BLaER1 (cell line): ENCODE measurements around the gene CPLX1.

Experiments
- H3K27ac ChIP-seq: shearing (Covaris generic); formaldehyde crosslinking; 2 replicates; pipeline ENCODE4 v1.8.1; 2022
- H3K27me3 ChIP-seq: shearing (Covaris generic); formaldehyde crosslinking; 2 replicates; pipeline ENCODE4 v1.8.1; 2022
- H3K36me3 ChIP-seq: shearing (Covaris generic); formaldehyde crosslinking; 2 replicates; pipeline ENCODE4 v1.8.1; 2022
- H3K4me1 ChIP-seq: shearing (Covaris generic); formaldehyde crosslinking; 2 replicates; pipeline ENCODE4 v1.8.1; 2022
- H3K4me2 ChIP-seq: shearing (Covaris generic); formaldehyde crosslinking; 2 replicates; pipeline ENCODE4 v1.8.1; 2022
- H3K4me3 ChIP-seq: shearing (Covaris generic); formaldehyde crosslinking; 2 replicates; pipeline ENCODE4 v1.8.1; 2022
- H3K9ac ChIP-seq: shearing (Covaris generic); formaldehyde crosslinking; 2 replicates; pipeline ENCODE4 v1.8.1; 2022
- H3K9me3 ChIP-seq: shearing (Covaris generic); formaldehyde crosslinking; 2 replicates; pipeline ENCODE4 v1.8.1; 2022
- H4K20me1 ChIP-seq: shearing (Covaris generic); formaldehyde crosslinking; 2 replicates; pipeline ENCODE4 v1.8.1; 2022
- Cebpa-rat ChIP-seq: shearing (Covaris generic); IDR thresholded peaks from 2 replicates; pipeline ENCODE4 v1.8.1; 2022

Gene CPLX1

GRCh38 chr4:788636-789297 is 37.2 kb downstream of the CPLX1 start:
- Histone ChIP-seq H4K20me1 (no peaks in the 10 kb centered on the region; the same call in 1 of the 2 replicates), H3K4me1 (peaks cover 31% of the 10 kb centered on the region), H3K4me2 (no peak overlapping the region), H3K27ac (no peak overlapping the region), H3K9ac (no peak overlapping the region), H3K27me3 (peaks cover 32% of the 10 kb centered on the region), H3K9me3 (no peaks in the 10 kb centered on the region), H3K36me3 (no peaks in the 10 kb centered on the region), H3K4me3 (no peak overlapping the region)
- TF ChIP-seq Cebpa-rat: no peak

DNA sequence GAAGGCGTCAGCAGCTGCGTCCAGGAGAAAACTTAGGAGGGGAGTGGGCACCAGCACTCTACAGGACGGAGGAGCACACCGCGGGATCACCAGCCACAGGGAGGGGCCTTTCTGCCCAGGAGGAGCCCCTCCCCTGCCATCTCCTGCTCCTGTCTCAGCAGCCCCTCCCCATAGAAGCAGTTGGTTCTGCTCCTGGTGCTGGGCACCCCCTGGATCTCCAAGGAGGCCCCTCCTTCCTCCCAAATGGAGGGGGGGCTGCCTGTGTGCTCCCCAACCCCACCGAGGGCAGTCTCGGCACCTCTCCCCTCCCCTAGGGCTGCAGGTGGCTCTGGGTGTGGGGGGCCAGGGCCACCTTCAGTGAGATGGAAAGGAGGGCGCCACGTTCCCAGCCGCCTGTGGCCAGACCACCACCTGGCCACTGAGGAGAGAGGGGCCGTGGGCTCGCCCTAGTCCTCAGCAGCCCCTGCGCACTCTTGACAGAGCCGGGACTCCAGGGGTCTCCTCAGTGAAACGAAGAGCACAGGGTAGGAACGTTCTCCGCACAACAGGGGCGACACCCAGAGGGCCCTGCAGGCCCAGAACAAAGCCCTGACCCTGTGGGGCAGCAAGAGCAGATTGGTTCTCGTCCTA is 37.8 kb downstream of the CPLX1 start:
- no peak overlapping the region for H3K27ac ChIP-seq

GRCh38 chr4:787561-787981 is 38.4 kb downstream of the CPLX1 start:
- H3K27ac ChIP-seq: no peak overlapping the region
- H3K36me3 ChIP-seq: no peaks in the 10 kb centered on the region
- H3K4me2 ChIP-seq: peak overlapping the region; percentile 48
- H3K9ac ChIP-seq: no peak overlapping the region
- H4K20me1 ChIP-seq: no peaks in the 10 kb centered on the region; the same call in 1 of the 2 replicates
- H3K4me1 ChIP-seq: peaks cover 32% of the 10 kb centered on the region
- no peak for TF ChIP-seq Cebpa-rat
- no peak overlapping the region for H3K4me3 ChIP-seq
- no peaks in the 10 kb centered on the region for H3K9me3 ChIP-seq
- peaks cover 21% of the 10 kb centered on the region for H3K27me3 ChIP-seq

More for the DNA sequence above, 37.8 kb downstream of the CPLX1 start:
- no peaks in the 10 kb centered on the region; the same call in 1 of the 2 replicates for H4K20me1 ChIP-seq
- H3K9me3 ChIP-seq: no peaks in the 10 kb centered on the region
- H3K27me3 ChIP-seq: peaks cover 26% of the 10 kb centered on the region
- peak overlapping the region; percentile 48; the same call in 1 of the 2 replicates for H3K4me2 ChIP-seq
- no peak overlapping the region for H3K4me3 ChIP-seq
- no peak for TF ChIP-seq Cebpa-rat
- no peaks in the 10 kb centered on the region for H3K36me3 ChIP-seq
- peaks cover 31% of the 10 kb centered on the region for H3K4me1 ChIP-seq
- H3K9ac ChIP-seq: no peak overlapping the region

- peaks cover 14% of the 10 kb centered on the region for H3K27me3 ChIP-seq
- H3K9ac ChIP-seq: no peak overlapping the region
- H4K20me1 ChIP-seq: no peaks in the 10 kb centered on the region; the same call in 1 of the 2 replicates
- H3K36me3 ChIP-seq: no peaks in the 10 kb centered on the region
- H3K4me2 ChIP-seq: no peak overlapping the region
- H3K4me3 ChIP-seq: no peak overlapping the region
- TF ChIP-seq Cebpa-rat: no peak
- peaks cover 38% of the 10 kb centered on the region for H3K4me1 ChIP-seq
- no peaks in the 10 kb centered on the region for H3K9me3 ChIP-seq
- no peak overlapping the region for H3K27ac ChIP-seq
These were observed 39.0 kb downstream of the CPLX1 start for GRCh38 chr4:786861-787300.

GRCh38 chr4:786074-786741 is 39.7 kb downstream of the CPLX1 start:
- H3K27ac ChIP-seq: no peak overlapping the region
- H3K4me3 ChIP-seq: no peak overlapping the region

GRCh38 chr4:785332-786073 is 40.4 kb downstream of the CPLX1 start:
- no peak overlapping the region for H3K9ac ChIP-seq
- no peak overlapping the region for H3K4me3 ChIP-seq
- H3K4me1 ChIP-seq: peaks cover 42% of the 10 kb centered on the region
- H3K4me2 ChIP-seq: no peak overlapping the region
- peaks cover 10% of the 10 kb centered on the region for H4K20me1 ChIP-seq
- peaks cover 6% of the 10 kb centered on the region; the same call in 1 of the 2 replicates for H3K27me3 ChIP-seq
- no peaks in the 10 kb centered on the region for H3K9me3 ChIP-seq
- no peak overlapping the region for H3K27ac ChIP-seq
- TF ChIP-seq Cebpa-rat: no peak
- no peaks in the 10 kb centered on the region for H3K36me3 ChIP-seq

More at GRCh38 chr4:786074-786741, 39.7 kb downstream of the CPLX1 start:
- H3K4me1 ChIP-seq: peaks cover 38% of the 10 kb centered on the region
- H3K4me2 ChIP-seq: no peak overlapping the region
- no peak overlapping the region for H3K9ac ChIP-seq
- H3K27me3 ChIP-seq: peaks cover 7% of the 10 kb centered on the region
- TF ChIP-seq Cebpa-rat: no peak
- H4K20me1 ChIP-seq: peaks cover 3% of the 10 kb centered on the region
- no peaks in the 10 kb centered on the region for H3K36me3 ChIP-seq
- H3K9me3 ChIP-seq: no peaks in the 10 kb centered on the region

GRCh38 chr4:784401-785331 is 41.3 kb downstream of the CPLX1 start:
- H3K4me2 ChIP-seq: peak overlapping the region; percentile 88
- H3K36me3 ChIP-seq: peaks cover 8% of the 10 kb centered on the region
- TF ChIP-seq Cebpa-rat: no peak
- H3K27me3 ChIP-seq: peaks cover 6% of the 10 kb centered on the region; the same call in 1 of the 2 replicates
- no peak overlapping the region for H3K4me3 ChIP-seq
- no peak overlapping the region for H3K9ac ChIP-seq
- peaks cover 50% of the 10 kb centered on the region for H3K4me1 ChIP-seq
- H3K9me3 ChIP-seq: no peaks in the 10 kb centered on the region
- no peak overlapping the region for H3K27ac ChIP-seq
- H4K20me1 ChIP-seq: peaks cover 19% of the 10 kb centered on the region

- Histone ChIP-seq H3K27me3 (peaks cover 6% of the 10 kb centered on the region; the same call in 1 of the 2 replicates), H3K4me3 (peak overlapping the region; percentile 100), H4K20me1 (peaks cover 48% of the 10 kb centered on the region), H3K27ac (peak overlapping the region; percentile 98), H3K4me1 (peaks cover 49% of the 10 kb centered on the region), H3K36me3 (peaks cover 38% of the 10 kb centered on the region), H3K9me3 (peaks cover 5% of the 10 kb centered on the region; the same call in 1 of the 2 replicates), H3K4me2 (peak overlapping the region; percentile 96), H3K9ac (peak overlapping the region; percentile 99)
- no peak for TF ChIP-seq Cebpa-rat
These were observed 44.3 kb downstream of the CPLX1 start for GRCh38 chr4:781493-782216.
